Heart left ventricle (tissue), 16 donors: ENCODE measurements around the gene AUH. TPM values are rescaled to one million over a fixed set of nuclear protein-coding genes. Genes with fewer than 3 reads are reported as not detected.

ENCODE experiments used
- ATAC-seq, 4 donors: fragments of 200-7000 bp; cut with Tn5 transposase; one replicate each; pipeline ENCODE4 v1.9.1; 2020 to 2022; ENCODE audit warnings: moderate library complexity in 4 of 4, mild to moderate bottlenecking in 3 of 4, moderate number of reproducible peaks in 1 of 4
- DNase-seq, 5 donors: peaks; one replicate each; pipeline ENCODE4 v3.0.0-alpha.2; 2020
- H3K27ac ChIP-seq, 12 donors: fragments of 200-600 bp; sonication (generic) in 4 of 12; one replicate each; pipeline versions ENCODE4 v1.5.0 to v1.8.0; 2016 to 2022; ENCODE audit warnings: mild to moderate bottlenecking in 2 of 12
- H3K27me3 ChIP-seq, 9 donors: fragments of 200-600 bp; sonication (generic) in 2 of 9; one replicate each; pipeline versions ENCODE4 v1.5.1 to v1.8.0; 2016 to 2022; ENCODE audit warnings: mild to moderate bottlenecking in 3 of 9
- H3K36me3 ChIP-seq, 9 donors: fragments of 200-600 bp; sonication (generic) in 2 of 9; one replicate each; pipeline versions ENCODE4 v1.5.0 to v1.8.0; 2018 to 2022; ENCODE audit warnings: mild to moderate bottlenecking in 2 of 9
- H3K4me1 ChIP-seq, 12 donors: fragments of 200-600 bp; sonication (generic) in 4 of 12; one replicate each; pipeline versions ENCODE4 v1.5.0 to v1.8.0; 2016 to 2022; ENCODE audit warnings: mild to moderate bottlenecking in 3 of 12
- H3K4me3 ChIP-seq, 12 donors: fragments of 200-600 bp; sonication (generic) in 4 of 12; one replicate each; pipeline versions ENCODE4 v1.5.0 to v1.8.0; 2017 to 2022; ENCODE audit warnings: mild to moderate bottlenecking in 9 of 12, moderate library complexity in 4 of 12
- H3K9me3 ChIP-seq, 12 donors: fragments of 200-600 bp; sonication (generic) in 4 of 12; one replicate each; pipeline versions ENCODE4 v1.5.0 to v1.8.0; 2016 to 2022; ENCODE audit warnings: mild to moderate bottlenecking in 1 of 12
- POLR2A ChIP-seq, 2 donors: fragments of 450-650 bp; IDR thresholded peaks; one replicate each; pipeline ENCODE4 v1.6.1; 2017; ENCODE audit warnings: antibody characterized with exemption in 2 of 2, mild to moderate bottlenecking in 2 of 2, moderate library complexity in 2 of 2
- WGBS, 4 donors: extraction: QIAGEN DNeasy Blood & Tissue Kit in 2 of 4; methylation state at CpG; one replicate each; pipeline versions ENCODE4 v1.1.5 to v1.1.7; 2013 to 2018; 5-methylcytosine and 5-hydroxymethylcytosine counted together
- intact Hi-C, 10 donors: fragments of 100-400 bp; cut with DNase I; formaldehyde crosslinking; loops; one replicate each; pipeline versions ENCODE4 v1.11.1 to v1.14.2; 2022
- polyA plus RNA-seq, 2 donors: library from polyadenylated mRNA; stranded (reverse); fragments of 200-250 nt; gene quantifications; one replicate each; pipeline ENCODE4 v1.2.3, GENCODE V29; 2013
- total RNA-seq, 9 donors: library from RNA; depleted of rRNA in 2 of 9; stranded (reverse); fragments of >200 nt in 2 of 9; fragmentation: NEBNext Ultra II Directional in 3 of 9; extraction: Animal tissue kit (Norgen Biotek cat#: 25700) in 3 of 9; gene quantifications; one replicate each; pipeline versions ENCODE4 v1.1.0 to v1.2.4, GENCODE V29; 2016 to 2023
- TF ChIP-seq, protein P1 (sequence below), 12 donors: fragments of 200-600 bp; sonication (generic) in 4 of 12; IDR thresholded peaks; one replicate each; pipeline versions ENCODE4 v1.5.0 to v1.8.0; 2018 to 2022; ENCODE audit warnings: antibody characterized with exemption in 12 of 12, mild to moderate bottlenecking in 5 of 12
- donor health status: ischemic (EF 13 %, LVEDD 7.1; RV severe dilation, severe dysfunction).
- donor health status: healthy with polysubstance abuse.
- donor health status: DM: no; HTN: yes; CAD: no.
- donor health status: DM: no; HTN: no; CAD: no.
- donor health status: ischemic (EF 25% LVEDD 6.9; RV normal size, moderate dysfunction).
- donor health status: ischemic (EF 25% LVEDD 5.7; RV mildly dilated, moderate dysfunction).
- donor health status: healthy.
- donor health status: DM: yes; HTN: yes; CAD: no.
- donor health status: ischemic (EF 35%, LVEDD 5.7; RV mildly dilated, moderate dysfunction).
- donor health status: nonischemic (EF 11% LVEDD 7.7; RV severe dilation, severe dysfunction).
- donor health status: DM: yes; HTN: yes; CAD: no.
- donor health status: PGD.
- donor health status: ischemic (EF 29% LVEDD 5.4; RV normal size, mild dysfunction).
- donor health status: nonischemic (EF 23%, LVEDD 6.1; RV moderate dilation, normal function).

AUH gene
- total and polyA plus RNA-seq, 11 donors: 19.0 to 54.7 (median 39.7) TPM

DNA sequence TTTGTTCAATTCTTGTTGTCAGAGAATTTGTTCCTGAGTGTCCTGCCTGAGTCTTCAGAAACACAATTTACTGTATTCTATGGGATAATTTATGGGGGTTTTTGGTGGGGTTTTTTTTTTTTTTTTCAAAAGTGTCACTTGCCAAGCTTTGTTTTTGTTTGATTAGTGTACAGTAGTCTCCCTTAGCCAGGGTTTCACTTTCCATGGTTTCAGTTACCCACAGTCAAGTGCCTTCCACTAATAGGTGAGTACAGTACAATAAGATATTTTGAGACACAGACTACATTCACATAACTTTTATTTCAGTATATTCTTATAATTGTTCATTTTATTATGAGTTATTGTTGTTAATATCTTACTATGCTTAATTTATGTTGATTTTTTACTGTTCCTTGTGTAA, 25.0 kb upstream of the AUH start:
- Histone ChIP-seq H3K4me1 (no peaks in the 10 kb centered on the region), H3K36me3 (no peaks in the 10 kb centered on the region), H3K4me3 (no peak overlapping the region), H3K27me3 (no peaks in the 10 kb centered on the region), H3K9me3 (no peaks in the 10 kb centered on the region), H3K27ac (no peak overlapping the region)
- TF ChIP-seq, protein P1, sequence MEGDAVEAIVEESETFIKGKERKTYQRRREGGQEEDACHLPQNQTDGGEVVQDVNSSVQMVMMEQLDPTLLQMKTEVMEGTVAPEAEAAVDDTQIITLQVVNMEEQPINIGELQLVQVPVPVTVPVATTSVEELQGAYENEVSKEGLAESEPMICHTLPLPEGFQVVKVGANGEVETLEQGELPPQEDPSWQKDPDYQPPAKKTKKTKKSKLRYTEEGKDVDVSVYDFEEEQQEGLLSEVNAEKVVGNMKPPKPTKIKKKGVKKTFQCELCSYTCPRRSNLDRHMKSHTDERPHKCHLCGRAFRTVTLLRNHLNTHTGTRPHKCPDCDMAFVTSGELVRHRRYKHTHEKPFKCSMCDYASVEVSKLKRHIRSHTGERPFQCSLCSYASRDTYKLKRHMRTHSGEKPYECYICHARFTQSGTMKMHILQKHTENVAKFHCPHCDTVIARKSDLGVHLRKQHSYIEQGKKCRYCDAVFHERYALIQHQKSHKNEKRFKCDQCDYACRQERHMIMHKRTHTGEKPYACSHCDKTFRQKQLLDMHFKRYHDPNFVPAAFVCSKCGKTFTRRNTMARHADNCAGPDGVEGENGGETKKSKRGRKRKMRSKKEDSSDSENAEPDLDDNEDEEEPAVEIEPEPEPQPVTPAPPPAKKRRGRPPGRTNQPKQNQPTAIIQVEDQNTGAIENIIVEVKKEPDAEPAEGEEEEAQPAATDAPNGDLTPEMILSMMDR (IDR thresholded peaks at IDR 0.05): no peak
- TF ChIP-seq POLR2A (IDR thresholded peaks at IDR 0.05): no peak
- DNase-seq (no peak), ATAC-seq (no peak)
- intact Hi-C loops: no loop called here

DNA sequence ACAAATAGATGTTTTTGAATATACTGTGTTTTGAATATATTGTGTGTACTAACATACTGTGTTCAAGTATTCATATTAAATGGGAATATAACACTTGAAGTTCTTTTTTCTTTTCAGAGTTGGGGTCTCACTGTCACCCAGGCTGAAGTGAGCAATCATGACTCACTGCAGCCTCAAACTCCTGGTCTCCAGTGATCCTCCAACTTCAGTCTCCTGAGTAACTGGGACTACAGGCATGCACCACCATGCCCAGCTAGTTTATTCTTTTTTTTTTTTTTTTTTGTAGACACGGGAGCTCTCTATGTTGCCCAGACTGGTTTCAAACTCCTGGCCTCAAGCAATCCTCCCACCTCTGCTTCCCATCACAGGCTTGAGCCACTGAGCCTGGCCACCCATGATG, 23.2 kb upstream of the AUH start:
- Histone ChIP-seq H3K27me3 (no peaks in the 10 kb centered on the region), H3K4me1 (no peaks in the 10 kb centered on the region), H3K4me3 (no peak overlapping the region), H3K36me3 (no peaks in the 10 kb centered on the region), H3K27ac (no peak overlapping the region), H3K9me3 (no peaks in the 10 kb centered on the region)
- intact Hi-C loops: no loop called here
- no peak for ATAC-seq
- 81 to 88% (median 85%) methylated on average over 1 of the region's 1 CpG for WGBS, 4 donors
- TF ChIP-seq POLR2A (IDR thresholded peaks at IDR 0.05): no peak
- TF ChIP-seq, protein P1 (IDR thresholded peaks at IDR 0.05): no peak
- no peak for DNase-seq

DNA sequence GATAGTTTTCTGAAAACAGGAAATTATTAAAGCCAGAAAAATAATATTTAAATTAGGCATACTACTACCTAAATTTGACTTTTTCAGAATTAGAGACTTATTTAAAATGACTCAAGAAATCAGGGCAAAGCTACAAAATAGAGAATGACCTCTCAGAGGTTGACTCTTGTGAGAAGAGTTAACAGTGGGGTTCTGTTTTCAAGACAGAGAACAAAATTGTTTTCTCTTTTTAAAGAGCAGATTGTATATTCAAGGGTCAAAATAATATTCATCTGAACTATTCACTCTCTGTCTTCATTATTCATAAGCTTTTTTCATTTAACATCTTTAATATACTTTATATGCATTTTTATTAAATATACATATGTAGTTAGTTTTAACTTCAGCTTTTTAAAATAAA, 21.9 kb upstream of the AUH start:
- H3K9me3 ChIP-seq: no peaks in the 10 kb centered on the region
- intact Hi-C loops: no loop called here
- no peaks in the 10 kb centered on the region for H3K27me3 ChIP-seq
- DNase-seq: no peak
- TF ChIP-seq, protein P1 (IDR thresholded peaks at IDR 0.05): no peak
- TF ChIP-seq POLR2A (IDR thresholded peaks at IDR 0.05): no peak
- H3K27ac ChIP-seq: no peak overlapping the region
- H3K36me3 ChIP-seq: no peaks in the 10 kb centered on the region
- no peak for ATAC-seq
- H3K4me3 ChIP-seq: no peak overlapping the region
- H3K4me1 ChIP-seq: peaks cover 0 to 6% (median 0%) of the 10 kb centered on the region in 12 donors

DNA sequence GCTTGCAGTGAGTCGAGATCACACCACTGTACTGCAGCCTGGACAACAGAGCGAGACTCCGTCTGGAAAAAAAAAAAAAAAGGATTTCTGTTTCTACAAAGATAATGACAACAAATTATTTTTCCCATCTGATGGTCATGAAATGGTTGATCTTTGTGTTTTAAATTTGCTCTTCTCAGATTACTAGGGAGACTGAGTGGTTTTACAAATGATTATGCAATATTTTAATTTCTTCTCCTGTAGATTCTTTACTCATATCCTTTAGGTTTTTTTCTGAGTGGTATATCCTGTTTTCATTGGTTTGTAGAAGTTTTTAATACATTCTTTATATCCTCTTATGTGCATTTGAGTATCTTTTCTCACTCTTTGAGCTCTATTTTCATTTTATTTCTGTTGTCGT, 20.6 kb upstream of the AUH start:
- intact Hi-C loops: no loop called here
- no peak overlapping the region for H3K4me3 ChIP-seq
- ATAC-seq (no peak), DNase-seq (no peak)
- H3K36me3 ChIP-seq: no peaks in the 10 kb centered on the region
- no peak overlapping the region for H3K27ac ChIP-seq
- 93 to 95% (median 95%) methylated on average over 4 of the region's 4 CpGs for WGBS, 4 donors
- no peaks in the 10 kb centered on the region for H3K27me3 ChIP-seq
- peaks cover 0 to 8% (median 0%) of the 10 kb centered on the region in 12 donors for H3K4me1 ChIP-seq
- TF ChIP-seq POLR2A (IDR thresholded peaks at IDR 0.05): no peak
- TF ChIP-seq, protein P1 (IDR thresholded peaks at IDR 0.05): no peak
- H3K9me3 ChIP-seq: no peaks in the 10 kb centered on the region
